Vagina (tissue), 2 donors: Measurements from ENCODE around the gene NME3.
"Not testable (repeated sequence)": the region's sequence is repeated elsewhere in the genome, so short reads cannot be mapped to it uniquely, and the experiment has no call there.

Experiments
- POLR2A ChIP-seq, 2 donors: fragments of 450-650 bp; IDR thresholded peaks; one replicate each; pipeline ENCODE4 v1.6.1; 2017; ENCODE audit warnings: antibody characterized with exemption in 2 of 2, mild to moderate bottlenecking in 2 of 2, moderate library complexity in 2 of 2
- POLR2AphosphoS5 ChIP-seq, 2 donors: sonication (generic); formaldehyde crosslinking; IDR thresholded peaks; one replicate each; pipeline ENCODE4 v1.9.0; 2017; ENCODE audit warnings: antibody characterized with exemption in 2 of 2, mild to moderate bottlenecking in 2 of 2, low read depth in 1 of 2; ENCODE audit not compliant: insufficient read depth in 1 of 2
- TF ChIP-seq, protein P1 (sequence below), 3 experiments: fragments of 450-650 bp in 2 of 3; fragments of 200-600 bp in 1 of 3; sonication (generic) in 1 of 3; IDR thresholded peaks; one replicate each; pipeline ENCODE4 v1.5.1; 2017 to 2019; ENCODE audit warnings: antibody characterized with exemption in 3 of 3, mild to moderate bottlenecking in 2 of 3, moderate library complexity in 2 of 3

DNA sequence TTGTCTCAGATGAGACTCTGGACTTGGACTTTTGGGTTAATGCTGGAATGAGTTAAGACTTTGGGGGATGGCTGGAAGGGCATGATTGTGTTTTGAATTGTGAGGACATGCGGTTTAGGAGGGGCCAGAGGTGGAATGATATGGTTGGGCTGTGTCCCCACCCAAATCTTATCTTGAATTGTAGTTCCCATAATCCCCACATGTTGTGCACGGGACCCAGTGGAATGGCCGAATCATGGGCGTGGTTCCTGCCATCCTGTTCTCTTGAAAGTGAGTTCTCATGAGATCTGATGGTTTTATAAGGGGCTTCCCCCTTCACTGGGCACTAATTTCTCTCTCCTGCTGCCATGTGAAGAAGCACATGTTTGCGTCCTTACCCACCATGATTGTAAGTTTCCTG lies 27.9 kb upstream of the NME3 start:
- TF ChIP-seq, protein P1, sequence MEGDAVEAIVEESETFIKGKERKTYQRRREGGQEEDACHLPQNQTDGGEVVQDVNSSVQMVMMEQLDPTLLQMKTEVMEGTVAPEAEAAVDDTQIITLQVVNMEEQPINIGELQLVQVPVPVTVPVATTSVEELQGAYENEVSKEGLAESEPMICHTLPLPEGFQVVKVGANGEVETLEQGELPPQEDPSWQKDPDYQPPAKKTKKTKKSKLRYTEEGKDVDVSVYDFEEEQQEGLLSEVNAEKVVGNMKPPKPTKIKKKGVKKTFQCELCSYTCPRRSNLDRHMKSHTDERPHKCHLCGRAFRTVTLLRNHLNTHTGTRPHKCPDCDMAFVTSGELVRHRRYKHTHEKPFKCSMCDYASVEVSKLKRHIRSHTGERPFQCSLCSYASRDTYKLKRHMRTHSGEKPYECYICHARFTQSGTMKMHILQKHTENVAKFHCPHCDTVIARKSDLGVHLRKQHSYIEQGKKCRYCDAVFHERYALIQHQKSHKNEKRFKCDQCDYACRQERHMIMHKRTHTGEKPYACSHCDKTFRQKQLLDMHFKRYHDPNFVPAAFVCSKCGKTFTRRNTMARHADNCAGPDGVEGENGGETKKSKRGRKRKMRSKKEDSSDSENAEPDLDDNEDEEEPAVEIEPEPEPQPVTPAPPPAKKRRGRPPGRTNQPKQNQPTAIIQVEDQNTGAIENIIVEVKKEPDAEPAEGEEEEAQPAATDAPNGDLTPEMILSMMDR (IDR thresholded peaks at IDR 0.05): not testable (repeated sequence)
- TF ChIP-seq POLR2A (IDR thresholded peaks at IDR 0.05); POLR2AphosphoS5 (IDR thresholded peaks at IDR 0.05; ENCODE audit: insufficient read depth in 1 of 2, low read depth in 1 of 2): not testable (repeated sequence)
